HG02798 (cell line): Measurements from ENCODE around the gene MCOLN2.
"Not testable (repeated sequence)": the region's sequence is repeated elsewhere in the genome, so short reads cannot be mapped to it uniquely, and the experiment has no call there.

Experiments
- ATAC-seq: cut with Tn5 transposase; IDR thresholded peaks from one replicate; pipeline ENCODE4 v1.9.1; 2021; ENCODE audit warnings: mild to moderate bottlenecking; ENCODE audit not compliant: unreplicated experiment, poor library complexity

The MCOLN2 gene

GRCh38 chr1:84996846-84997666 is at the start of gene MCOLN2:
TSS of gene MCOLN2 (minus strand) at chr1:84997113. CDS start at chr1:84996872, 241 bp downstream.
- peak; percentile 60 for ATAC-seq

GRCh38 chr1:85042413-85042812 is 45.5 kb upstream of the MCOLN2 start:
- ATAC-seq, result no peak

- no peak for ATAC-seq
Observed at GRCh38 chr1:85041793-85042192, 44.9 kb upstream of the MCOLN2 start.

- ATAC-seq, result no peak
Observed at GRCh38 chr1:85033221-85033620, 36.3 kb upstream of the MCOLN2 start.

- ATAC-seq, result no peak
Observed at GRCh38 chr1:85030536-85030935, 33.6 kb upstream of the MCOLN2 start.

- peak; percentile 2 for ATAC-seq
Observed at GRCh38 chr1:85028151-85028550, 31.2 kb upstream of the MCOLN2 start.

GRCh38 chr1:85027242-85027983 is 30.5 kb upstream of the MCOLN2 start:
- ATAC-seq, result peak; percentile 92

- ATAC-seq, result no peak
Observed at GRCh38 chr1:85025940-85026339, 29.0 kb upstream of the MCOLN2 start.

- no peak for ATAC-seq
Observed at GRCh38 chr1:85024736-85025135, 27.8 kb upstream of the MCOLN2 start.

GRCh38 chr1:85022700-85023099 is 25.8 kb upstream of the MCOLN2 start:
- ATAC-seq, result no peak

- no peak for ATAC-seq
Observed at GRCh38 chr1:85019994-85020393, 23.1 kb upstream of the MCOLN2 start.

- no peak for ATAC-seq
Observed at GRCh38 chr1:85015826-85016225, 18.9 kb upstream of the MCOLN2 start.

- not testable (repeated sequence) for ATAC-seq
Observed at GRCh38 chr1:85005641-85006040, 8.7 kb upstream of the MCOLN2 start.

GRCh38 chr1:85001742-85002141 is 4.8 kb upstream of the MCOLN2 start:
- ATAC-seq, result no peak

- peak; percentile 20 for ATAC-seq
Observed at GRCh38 chr1:84998642-84999280, 1.8 kb upstream of the MCOLN2 start.

GRCh38 chr1:84997667-84998600 is 1.0 kb upstream of the MCOLN2 start:
- ATAC-seq, result peak; percentile 4

- ATAC-seq, result peak; percentile 59
Observed at GRCh38 chr1:84995484-84996334, 1.2 kb downstream of the MCOLN2 start.

GRCh38 chr1:84991097-84991920 is 5.6 kb downstream of the MCOLN2 start:
- peak; percentile 27 for ATAC-seq
